ENCODE results near the gene CCR7.

The CCR7 gene

GRCh38 chr17:40535438-40535837 is 29.8 kb downstream of the CCR7 start:
- Histone ChIP-seq H3K36me3 (no peaks in the 10 kb centered on the region), H3K27me3 (ENCODE audit: insufficient read depth, low read depth, severe bottlenecking) (no peaks in the 10 kb centered on the region), H3K27ac (no peak overlapping the region), H3K4me3 (ENCODE audit: low read depth, low read length) (no peak overlapping the region), H3K9me3 (ENCODE audit: severe bottlenecking) (no peaks in the 10 kb centered on the region)
- DNase-seq, result no peak
- TF ChIP-seq CTCF (IDR thresholded peaks at IDR 0.05; ENCODE audit: low read depth, low read length), result no peak

- DNase-seq, result no peak
- Histone ChIP-seq H3K4me3 (ENCODE audit: low read depth, low read length) (no peak overlapping the region), H3K27me3 (ENCODE audit: insufficient read depth, low read depth, severe bottlenecking) (no peaks in the 10 kb centered on the region), H3K36me3 (no peaks in the 10 kb centered on the region), H3K27ac (no peak overlapping the region), H3K9me3 (ENCODE audit: severe bottlenecking) (no peaks in the 10 kb centered on the region)
- no peak for TF ChIP-seq CTCF (IDR thresholded peaks at IDR 0.05; ENCODE audit: low read depth, low read length)
Measured at GRCh38 chr17:40534371-40535189, 30.7 kb downstream of the CCR7 start.

GRCh38 chr17:40533896-40534295 is 31.4 kb downstream of the CCR7 start:
- no peaks in the 10 kb centered on the region for H3K36me3 ChIP-seq
- H3K27ac ChIP-seq, result no peak overlapping the region
- no peak for DNase-seq
- no peaks in the 10 kb centered on the region for H3K9me3 ChIP-seq (ENCODE audit: severe bottlenecking)
- H3K27me3 ChIP-seq (ENCODE audit: insufficient read depth, low read depth, severe bottlenecking), result no peaks in the 10 kb centered on the region
- H3K4me3 ChIP-seq (ENCODE audit: low read depth, low read length), result no peak overlapping the region
- no peak for TF ChIP-seq CTCF (IDR thresholded peaks at IDR 0.05; ENCODE audit: low read depth, low read length)

- no peaks in the 10 kb centered on the region for H3K27me3 ChIP-seq (ENCODE audit: insufficient read depth, low read depth, severe bottlenecking)
- H3K9me3 ChIP-seq (ENCODE audit: severe bottlenecking), result no peaks in the 10 kb centered on the region
- no peak for TF ChIP-seq CTCF (IDR thresholded peaks at IDR 0.05; ENCODE audit: low read depth, low read length)
- H3K36me3 ChIP-seq, result no peaks in the 10 kb centered on the region
- no peak overlapping the region for H3K4me3 ChIP-seq (ENCODE audit: low read depth, low read length)
- H3K27ac ChIP-seq, result no peak overlapping the region; the same call in 1 of the 2 replicates
- DNase-seq, result no peak
Measured at GRCh38 chr17:40532520-40533253, 32.6 kb downstream of the CCR7 start.

GRCh38 chr17:40531051-40531991 is 34.0 kb downstream of the CCR7 start:
- no peaks in the 10 kb centered on the region for H3K27me3 ChIP-seq (ENCODE audit: insufficient read depth, low read depth, severe bottlenecking)
- no peak for DNase-seq
- H3K27ac ChIP-seq, result no peak overlapping the region

More at GRCh38 chr17:40531051-40531991, 34.0 kb downstream of the CCR7 start:
- Histone ChIP-seq H3K9me3 (ENCODE audit: severe bottlenecking) (no peaks in the 10 kb centered on the region), H3K36me3 (no peaks in the 10 kb centered on the region), H3K4me3 (ENCODE audit: low read depth, low read length) (no peak overlapping the region)
- no peak for TF ChIP-seq CTCF (IDR thresholded peaks at IDR 0.05; ENCODE audit: low read depth, low read length)
